ENCODE data around the gene DGKH. TPM values are rescaled to one million over a fixed set of nuclear protein-coding genes. Genes with fewer than 3 reads are reported as not detected.

DGKH gene
- total RNA-seq, 6 donors from 2014 or later = 9.6 to 33.2 (median 17.4) TPM

DNA sequence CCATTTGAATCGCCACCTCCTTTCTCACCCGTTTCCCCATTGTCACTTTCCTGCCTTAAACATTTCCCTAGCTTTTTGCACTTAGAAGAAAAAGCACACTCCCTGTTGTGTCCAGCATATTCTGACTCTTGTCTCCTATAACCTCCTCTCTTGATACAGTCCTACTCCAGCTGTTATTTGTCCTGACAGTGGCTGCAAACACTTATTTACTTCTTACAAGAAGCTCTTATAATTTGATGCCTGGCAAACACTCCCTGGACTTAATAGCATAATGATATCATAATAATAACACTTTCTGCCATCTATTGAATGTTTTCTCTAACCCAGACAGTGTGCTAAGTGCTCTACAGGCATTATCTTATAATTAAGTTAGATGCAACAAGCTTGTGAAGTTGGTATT lies 76.6 kb downstream of the DGKH start:
- Histone ChIP-seq H3K4me1 (peaks cover 0 to 12% (median 4%) of the 10 kb centered on the region in 4 donors), H3K4me3 (no peak overlapping the region), H3K9me3 (no peaks in the 10 kb centered on the region), H3K27me3 (no peaks in the 10 kb centered on the region), H3K36me3 (peaks cover 0 to 30% (median 11%) of the 10 kb centered on the region in 4 donors), H3K27ac (no peak overlapping the region)
- ATAC-seq (ENCODE audit: low FRiP score in 2 of 2) = no peak
- DNase-seq = no peak
- TF ChIP-seq, protein P1, sequence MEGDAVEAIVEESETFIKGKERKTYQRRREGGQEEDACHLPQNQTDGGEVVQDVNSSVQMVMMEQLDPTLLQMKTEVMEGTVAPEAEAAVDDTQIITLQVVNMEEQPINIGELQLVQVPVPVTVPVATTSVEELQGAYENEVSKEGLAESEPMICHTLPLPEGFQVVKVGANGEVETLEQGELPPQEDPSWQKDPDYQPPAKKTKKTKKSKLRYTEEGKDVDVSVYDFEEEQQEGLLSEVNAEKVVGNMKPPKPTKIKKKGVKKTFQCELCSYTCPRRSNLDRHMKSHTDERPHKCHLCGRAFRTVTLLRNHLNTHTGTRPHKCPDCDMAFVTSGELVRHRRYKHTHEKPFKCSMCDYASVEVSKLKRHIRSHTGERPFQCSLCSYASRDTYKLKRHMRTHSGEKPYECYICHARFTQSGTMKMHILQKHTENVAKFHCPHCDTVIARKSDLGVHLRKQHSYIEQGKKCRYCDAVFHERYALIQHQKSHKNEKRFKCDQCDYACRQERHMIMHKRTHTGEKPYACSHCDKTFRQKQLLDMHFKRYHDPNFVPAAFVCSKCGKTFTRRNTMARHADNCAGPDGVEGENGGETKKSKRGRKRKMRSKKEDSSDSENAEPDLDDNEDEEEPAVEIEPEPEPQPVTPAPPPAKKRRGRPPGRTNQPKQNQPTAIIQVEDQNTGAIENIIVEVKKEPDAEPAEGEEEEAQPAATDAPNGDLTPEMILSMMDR (IDR thresholded peaks at IDR 0.05) = no peak
- TF ChIP-seq EP300 (IDR thresholded peaks at IDR 0.05) = no peak
- TF ChIP-seq POLR2AphosphoS5 (IDR thresholded peaks at IDR 0.05) = no peak
- TF ChIP-seq POLR2A (IDR thresholded peaks at IDR 0.05) = no peak
- 79 to 85% methylated on average over 2 of the region's 2 CpGs for WGBS, 2 donors

DNA sequence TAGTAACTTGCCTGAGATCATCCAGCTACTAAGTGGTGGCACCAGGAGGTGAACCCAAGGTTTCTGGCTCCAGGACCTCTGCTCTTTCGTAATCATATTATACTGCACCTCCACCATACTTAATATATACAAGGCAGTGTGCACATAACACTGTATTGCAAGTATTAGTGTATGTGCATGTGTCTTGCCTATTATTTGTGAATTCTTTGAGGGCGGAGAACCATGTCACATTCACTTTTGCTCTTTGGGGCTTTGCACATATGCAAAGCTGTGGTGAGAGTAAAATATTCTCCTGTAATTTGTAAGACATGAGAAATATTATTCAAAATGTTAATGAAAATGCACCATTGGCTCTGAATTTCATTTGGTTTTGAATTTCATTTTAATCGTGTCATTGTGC lies 78.6 kb downstream of the DGKH start:
- Histone ChIP-seq H3K36me3 (peaks cover 0 to 41% (median 16%) of the 10 kb centered on the region in 4 donors), H3K4me1 (peaks cover 0 to 12% (median 4%) of the 10 kb centered on the region in 4 donors), H3K4me3 (no peak overlapping the region), H3K27me3 (no peaks in the 10 kb centered on the region), H3K27ac (no peak overlapping the region), H3K9me3 (no peaks in the 10 kb centered on the region)
- ATAC-seq (ENCODE audit: low FRiP score in 2 of 2) = no peak
- TF ChIP-seq POLR2A (IDR thresholded peaks at IDR 0.05) (no peak), POLR2AphosphoS5 (IDR thresholded peaks at IDR 0.05) (no peak), EP300 (IDR thresholded peaks at IDR 0.05) (no peak)
- TF ChIP-seq, protein P1 (IDR thresholded peaks at IDR 0.05) = no peak
- 77 to 99% methylated on average over 3 of the region's 3 CpGs for WGBS, 2 donors
- DNase-seq = no peak

DNA sequence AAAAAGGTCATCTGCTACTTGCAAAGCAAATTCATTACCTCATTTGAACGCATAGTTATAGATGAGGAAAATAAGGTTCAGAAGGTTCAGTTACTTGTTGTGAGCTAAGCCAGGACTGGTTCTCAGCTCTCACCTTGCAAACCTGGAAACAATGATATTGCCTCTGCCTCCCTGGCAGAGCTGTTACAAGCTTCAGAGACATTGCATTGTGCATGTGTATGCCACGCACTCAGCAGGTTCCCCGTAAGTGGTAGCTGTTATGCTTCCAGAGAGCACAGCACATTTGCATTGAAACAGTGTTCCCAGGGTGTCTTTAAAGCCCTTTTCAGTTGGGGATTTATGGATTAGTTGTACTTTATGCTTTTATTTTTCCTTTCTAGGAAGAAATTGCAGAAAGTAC lies 80.6 kb downstream of the DGKH start:
- no peak overlapping the region for H3K4me3 ChIP-seq
- H3K9me3 ChIP-seq = no peaks in the 10 kb centered on the region
- ATAC-seq (ENCODE audit: low FRiP score in 2 of 2) = no peak
- no peak for DNase-seq
- WGBS, 2 donors = 75 to 98% methylated on average over 2 to 3 of the region's 3 CpGs
- no peaks in the 10 kb centered on the region for H3K27me3 ChIP-seq
- H3K27ac ChIP-seq = no peak overlapping the region
- TF ChIP-seq EP300 (IDR thresholded peaks at IDR 0.05) = no peak
- no peak for TF ChIP-seq POLR2A (IDR thresholded peaks at IDR 0.05)
- TF ChIP-seq, protein P1 (IDR thresholded peaks at IDR 0.05) = no peak
- peaks cover 0 to 12% (median 4%) of the 10 kb centered on the region in 4 donors for H3K4me1 ChIP-seq
- H3K36me3 ChIP-seq = peaks cover 0 to 41% (median 16%) of the 10 kb centered on the region in 4 donors

DNA sequence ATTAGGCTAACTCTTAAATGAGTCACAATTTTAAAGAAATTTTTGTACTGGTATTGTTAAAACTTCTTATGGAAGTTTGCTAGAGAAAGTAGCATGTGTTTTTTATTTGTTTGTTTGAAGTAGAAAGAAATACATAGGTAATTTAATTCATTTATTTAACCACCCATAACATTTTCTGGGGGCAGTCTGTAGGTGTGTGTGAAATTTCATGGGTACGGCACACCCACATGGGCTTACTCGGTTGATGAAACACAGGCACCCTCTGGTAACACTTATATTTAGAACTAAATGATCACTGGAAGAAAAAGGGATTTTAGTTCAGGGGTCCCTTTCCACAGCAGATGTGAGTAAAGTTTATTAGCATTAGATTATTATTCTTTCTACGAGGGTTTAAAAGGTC lies 88.1 kb downstream of the DGKH start:
- DNase-seq (no peak), ATAC-seq (ENCODE audit: low FRiP score in 2 of 2) (no peak)
- TF ChIP-seq, protein P1 (IDR thresholded peaks at IDR 0.05) = no peak
- TF ChIP-seq POLR2AphosphoS5 (IDR thresholded peaks at IDR 0.05) = no peak
- no peak for TF ChIP-seq POLR2A (IDR thresholded peaks at IDR 0.05)
- no peak for TF ChIP-seq EP300 (IDR thresholded peaks at IDR 0.05)
- no peak overlapping the region for H3K4me3 ChIP-seq
- H3K36me3 ChIP-seq = peaks cover 0 to 9% (median 0%) of the 10 kb centered on the region in 4 donors
- WGBS, 2 donors = 91 to 94% methylated on average over 3 of the region's 3 CpGs
- H3K9me3 ChIP-seq = no peaks in the 10 kb centered on the region
- no peaks in the 10 kb centered on the region for H3K4me1 ChIP-seq
- peak overlapping the region in 1 of 4 donors; percentile 19 for H3K27ac ChIP-seq
- H3K27me3 ChIP-seq = no peaks in the 10 kb centered on the region

DNA sequence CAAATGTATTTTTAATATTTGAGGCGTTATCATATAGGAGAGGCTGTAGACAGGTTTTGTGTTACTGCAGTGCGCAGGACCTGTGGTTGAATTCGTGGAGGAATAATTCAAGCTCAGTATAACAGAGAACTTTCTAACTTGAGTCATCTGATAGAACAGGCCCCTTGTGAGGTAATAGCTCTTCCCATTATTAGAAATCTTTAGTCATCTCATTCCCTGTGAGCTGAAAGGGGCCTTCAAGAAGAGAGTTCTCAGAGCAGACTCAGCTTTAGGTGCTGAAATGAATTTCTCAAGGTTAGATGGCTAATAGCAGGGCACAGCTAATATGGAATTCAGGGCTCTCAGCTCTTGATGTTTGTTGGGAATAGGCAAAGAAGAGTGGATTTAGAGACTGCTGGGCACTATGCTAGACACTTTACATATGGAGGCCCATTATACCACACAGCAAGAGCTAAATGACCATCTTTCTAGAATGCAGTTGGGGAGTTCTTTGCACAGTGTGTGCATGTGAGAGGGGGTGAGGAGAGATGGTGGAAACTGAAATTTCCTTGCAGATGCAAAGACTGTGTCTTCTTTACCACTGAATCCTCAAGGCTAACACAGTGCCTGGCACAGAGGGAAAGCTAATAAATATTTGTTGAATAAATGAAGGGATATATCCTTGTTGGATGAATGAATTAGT lies 89.5 kb downstream of the DGKH start:
- no peaks in the 10 kb centered on the region for H3K27me3 ChIP-seq
- no peaks in the 10 kb centered on the region for H3K4me1 ChIP-seq
- DNase-seq (no peak), ATAC-seq (ENCODE audit: low FRiP score in 2 of 2) (no peak)
- H3K27ac ChIP-seq = no peak overlapping the region
- H3K4me3 ChIP-seq = no peak overlapping the region
- H3K36me3 ChIP-seq = peaks cover 0 to 6% (median 0%) of the 10 kb centered on the region in 4 donors
- 91 to 93% methylated on average over 3 of the region's 3 CpGs for WGBS, 2 donors
- TF ChIP-seq, protein P1 (IDR thresholded peaks at IDR 0.05) = no peak
- TF ChIP-seq POLR2AphosphoS5 (IDR thresholded peaks at IDR 0.05) (no peak), EP300 (IDR thresholded peaks at IDR 0.05) (no peak), POLR2A (IDR thresholded peaks at IDR 0.05) (no peak)
- H3K9me3 ChIP-seq = no peaks in the 10 kb centered on the region

All from upper lobe of left lung (tissue), 6 donors.